Panc1 (cell line): Measurements from ENCODE around the gene AP1G2. TPM values are rescaled to one million over a fixed set of nuclear protein-coding genes. Genes with fewer than 3 reads are reported as not detected.

ENCODE experiments used
- ATAC-seq: fragments of 200-7000 bp; cut with Tn5 transposase; 2 replicates; pipeline ENCODE4 v1.9.1; 2020; ENCODE audit warnings: mild to moderate bottlenecking, moderate library complexity
- BruUV-seq: library from RNA; stranded (reverse); fragments of 400-500 nt; replicated peaks from 2 replicates; lab custom pipeline; 2021; lab: Mats Ljungman, UMichigan
- CTCF ChIA-PET: fragments of 300-600 bp; sonication (Branson Sonifier 250); formaldehyde crosslinking; loops from one replicate; lab custom pipeline; 2022; ENCODE audit warnings: antibody characterized with exemption; lab: Charles Lee
- POLR2A ChIA-PET: fragments of 300-600 bp; sonication (Branson Sonifier 250); formaldehyde crosslinking; loops from one replicate; lab custom pipeline; 2022; ENCODE audit warnings: antibody characterized with exemption; lab: Charles Lee
- DNase-seq: peaks from one replicate; pipeline ENCODE4 v3.0.0-alpha.2; 2010; ENCODE audit warnings: low read depth, low spot score
- H3K27ac ChIP-seq: 2 replicates; pipeline ENCODE4 v1.5.1; 2011; ENCODE audit warnings: mild to moderate bottlenecking, low read length, inconsistent platforms
- H3K27me3 ChIP-seq: fragments of 200-500 bp; sonication (Bioruptor generic); 2 replicates; pipeline ENCODE4 v1.6.0; 2014; ENCODE audit warnings: low read length, inconsistent platforms; ENCODE audit not compliant: control insufficient read depth, insufficient read depth
- H3K36me3 ChIP-seq: fragments of 200-500 bp; sonication (Bioruptor generic); 2 replicates; pipeline ENCODE4 v1.5.1; 2014; ENCODE audit warnings: inconsistent platforms, mild to moderate bottlenecking, low read length, moderate library complexity; ENCODE audit not compliant: control insufficient read depth, insufficient read depth
- H3K4me1 ChIP-seq: 2 replicates; pipeline ENCODE4 v1.5.1; 2011; ENCODE audit warnings: inconsistent platforms, mild to moderate bottlenecking, low read length, moderate library complexity; ENCODE audit not compliant: control insufficient read depth, insufficient read depth
- H3K4me3 ChIP-seq, 2 experiments: 2 replicates each; pipeline ENCODE4 v1.5.1; 2011 to 2012; ENCODE audit warnings: low read depth in 2 of 2, low read length in 2 of 2, mild to moderate bottlenecking in 2 of 2, inconsistent platforms in 1 of 2, moderate library complexity in 1 of 2
- H3K9me3 ChIP-seq: fragments of 200-500 bp; sonication (Bioruptor generic); 2 replicates; pipeline ENCODE4 v1.5.1; 2014; ENCODE audit warnings: low read depth, mild to moderate bottlenecking, inconsistent platforms, low read length, moderate library complexity; ENCODE audit not compliant: control insufficient read depth, insufficient read depth
- POLR2AphosphoS5 ChIP-seq: IDR thresholded peaks from 2 replicates; pipeline ENCODE4 v1.6.1; 2012; ENCODE audit warnings: mild to moderate bottlenecking, low read depth, low read length, moderate library complexity
- SIN3A ChIP-seq: IDR thresholded peaks from 2 replicates; pipeline ENCODE4 v1.6.1; 2012; ENCODE audit warnings: low read depth, mild to moderate bottlenecking, low read length, moderate library complexity, borderline replicate concordance; ENCODE audit not compliant: insufficient read depth
- TCF7L2 ChIP-seq: IDR thresholded peaks from 2 replicates; pipeline ENCODE4 v1.6.1; 2011; ENCODE audit warnings: mild to moderate bottlenecking, low read depth, low read length, inconsistent platforms
- in situ Hi-C: cut with HindIII; loops from 2 replicates; pipeline ENCODE4 v1.10.0; 2016; ENCODE audit warnings: low sequenced_read_pairs, low pct_unique_long_range_greater_than_20kb
- intact Hi-C: fragments of 100-400 bp; cut with micrococcal nuclease; formaldehyde crosslinking; loops from one replicate; pipeline ENCODE4 v1.10.0; 2022; ENCODE audit not compliant: unreplicated experiment
- total RNA-seq: library from RNA; stranded (reverse); gene quantifications from one replicate; pipeline ENCODE4 v1.2.1, GENCODE V29; 2021; ENCODE audit not compliant: unreplicated experiment
- TF ChIP-seq, protein P1 (sequence below), 2 experiments: IDR thresholded peaks; 2 replicates each; pipeline ENCODE4 v1.6.1; 2011 to 2012; ENCODE audit warnings: low read depth in 2 of 2, control low read depth in 1 of 2, low read length in 1 of 2, mild to moderate bottlenecking in 1 of 2, moderate library complexity in 1 of 2; ENCODE audit not compliant: insufficient read depth in 1 of 2
- TF ChIP-seq, protein P2 (sequence below): fragments of 450-650 bp; IDR thresholded peaks from 2 replicates; pipeline ENCODE4 v1.5.1; 2017; ENCODE audit warnings: mild to moderate bottlenecking

The AP1G2 gene
- total RNA-seq, 1 experiment from 2014 or later: 61.6 TPM

DNA sequence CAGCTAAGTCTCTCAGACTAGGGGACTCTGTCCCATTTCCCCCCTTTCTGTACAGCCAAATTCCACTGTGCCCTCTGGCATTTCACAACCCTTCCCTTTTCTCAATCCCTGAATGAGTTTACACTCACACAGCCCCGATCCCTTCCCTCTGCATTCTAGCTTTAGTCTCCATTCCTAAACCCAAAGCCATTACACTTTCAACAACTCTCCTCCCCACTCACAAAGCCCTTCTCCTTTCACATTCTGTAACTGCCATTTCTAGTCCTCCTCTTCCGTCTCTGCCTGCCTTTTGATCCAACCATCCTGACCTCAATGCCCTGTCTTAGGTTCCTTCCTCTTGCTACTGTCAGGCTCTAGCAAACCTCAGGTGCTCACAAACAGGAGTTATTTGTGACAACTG, 19.7 kb downstream of the AP1G2 start:
- DNase-seq: no peak
- H3K4me3 ChIP-seq: no peak overlapping the region
- H3K27me3 ChIP-seq: no peaks in the 10 kb centered on the region
- no peaks in the 10 kb centered on the region for H3K4me1 ChIP-seq
- ChIA-PET CTCF (no interaction called here), POLR2A (no interaction called here)
- no peaks in the 10 kb centered on the region for H3K9me3 ChIP-seq
- no peak overlapping the region for H3K27ac ChIP-seq
- in situ Hi-C loops: no loop called here
- H3K36me3 ChIP-seq: peaks cover 3% of the 10 kb centered on the region; the same call in 1 of the 2 replicates
- intact Hi-C loops: no loop called here
- ATAC-seq: no peak
- TF ChIP-seq, protein P1, sequence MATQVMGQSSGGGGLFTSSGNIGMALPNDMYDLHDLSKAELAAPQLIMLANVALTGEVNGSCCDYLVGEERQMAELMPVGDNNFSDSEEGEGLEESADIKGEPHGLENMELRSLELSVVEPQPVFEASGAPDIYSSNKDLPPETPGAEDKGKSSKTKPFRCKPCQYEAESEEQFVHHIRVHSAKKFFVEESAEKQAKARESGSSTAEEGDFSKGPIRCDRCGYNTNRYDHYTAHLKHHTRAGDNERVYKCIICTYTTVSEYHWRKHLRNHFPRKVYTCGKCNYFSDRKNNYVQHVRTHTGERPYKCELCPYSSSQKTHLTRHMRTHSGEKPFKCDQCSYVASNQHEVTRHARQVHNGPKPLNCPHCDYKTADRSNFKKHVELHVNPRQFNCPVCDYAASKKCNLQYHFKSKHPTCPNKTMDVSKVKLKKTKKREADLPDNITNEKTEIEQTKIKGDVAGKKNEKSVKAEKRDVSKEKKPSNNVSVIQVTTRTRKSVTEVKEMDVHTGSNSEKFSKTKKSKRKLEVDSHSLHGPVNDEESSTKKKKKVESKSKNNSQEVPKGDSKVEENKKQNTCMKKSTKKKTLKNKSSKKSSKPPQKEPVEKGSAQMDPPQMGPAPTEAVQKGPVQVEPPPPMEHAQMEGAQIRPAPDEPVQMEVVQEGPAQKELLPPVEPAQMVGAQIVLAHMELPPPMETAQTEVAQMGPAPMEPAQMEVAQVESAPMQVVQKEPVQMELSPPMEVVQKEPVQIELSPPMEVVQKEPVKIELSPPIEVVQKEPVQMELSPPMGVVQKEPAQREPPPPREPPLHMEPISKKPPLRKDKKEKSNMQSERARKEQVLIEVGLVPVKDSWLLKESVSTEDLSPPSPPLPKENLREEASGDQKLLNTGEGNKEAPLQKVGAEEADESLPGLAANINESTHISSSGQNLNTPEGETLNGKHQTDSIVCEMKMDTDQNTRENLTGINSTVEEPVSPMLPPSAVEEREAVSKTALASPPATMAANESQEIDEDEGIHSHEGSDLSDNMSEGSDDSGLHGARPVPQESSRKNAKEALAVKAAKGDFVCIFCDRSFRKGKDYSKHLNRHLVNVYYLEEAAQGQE (IDR thresholded peaks at IDR 0.05; ENCODE audit: insufficient read depth in 1 of 2, low read depth in 2 of 2, low read length in 1 of 2): no peak
- TF ChIP-seq, protein P2, sequence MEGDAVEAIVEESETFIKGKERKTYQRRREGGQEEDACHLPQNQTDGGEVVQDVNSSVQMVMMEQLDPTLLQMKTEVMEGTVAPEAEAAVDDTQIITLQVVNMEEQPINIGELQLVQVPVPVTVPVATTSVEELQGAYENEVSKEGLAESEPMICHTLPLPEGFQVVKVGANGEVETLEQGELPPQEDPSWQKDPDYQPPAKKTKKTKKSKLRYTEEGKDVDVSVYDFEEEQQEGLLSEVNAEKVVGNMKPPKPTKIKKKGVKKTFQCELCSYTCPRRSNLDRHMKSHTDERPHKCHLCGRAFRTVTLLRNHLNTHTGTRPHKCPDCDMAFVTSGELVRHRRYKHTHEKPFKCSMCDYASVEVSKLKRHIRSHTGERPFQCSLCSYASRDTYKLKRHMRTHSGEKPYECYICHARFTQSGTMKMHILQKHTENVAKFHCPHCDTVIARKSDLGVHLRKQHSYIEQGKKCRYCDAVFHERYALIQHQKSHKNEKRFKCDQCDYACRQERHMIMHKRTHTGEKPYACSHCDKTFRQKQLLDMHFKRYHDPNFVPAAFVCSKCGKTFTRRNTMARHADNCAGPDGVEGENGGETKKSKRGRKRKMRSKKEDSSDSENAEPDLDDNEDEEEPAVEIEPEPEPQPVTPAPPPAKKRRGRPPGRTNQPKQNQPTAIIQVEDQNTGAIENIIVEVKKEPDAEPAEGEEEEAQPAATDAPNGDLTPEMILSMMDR: no peak
- no peak for TF ChIP-seq TCF7L2
- no TSS peak for BruUV-seq

DNA sequence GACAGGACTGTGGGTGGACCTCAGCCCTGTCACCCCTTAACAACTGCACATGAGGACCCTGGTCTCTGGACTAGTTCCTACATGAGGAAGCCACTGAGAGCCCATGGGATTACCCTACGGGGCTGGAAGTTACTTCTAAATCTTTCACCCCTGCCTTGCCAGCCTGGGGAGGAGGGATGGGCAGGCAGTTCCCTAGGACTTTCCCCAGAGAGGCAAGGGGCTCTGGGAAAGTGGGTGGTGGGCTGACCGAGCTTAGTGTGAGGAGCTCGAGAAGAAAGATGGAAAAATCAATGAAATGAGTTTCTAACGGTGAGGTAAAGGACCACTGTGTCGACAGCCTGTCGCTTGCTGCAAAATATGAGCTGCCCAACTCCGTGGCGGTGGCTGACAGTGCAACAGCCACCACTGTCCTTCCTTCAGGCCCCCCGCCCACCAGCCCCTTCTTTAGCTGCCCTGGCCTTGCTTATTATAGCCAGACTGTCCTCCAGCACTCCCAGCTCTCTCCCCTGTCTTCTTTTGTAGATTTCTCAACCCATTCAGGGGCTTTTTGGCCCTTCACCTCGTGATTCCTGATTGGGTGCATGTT, 21.0 kb downstream of the AP1G2 start:
- Histone ChIP-seq H3K4me1 (no peaks in the 10 kb centered on the region), H3K4me3 (no peak overlapping the region), H3K27me3 (no peaks in the 10 kb centered on the region), H3K9me3 (no peaks in the 10 kb centered on the region), H3K27ac (no peak overlapping the region), H3K36me3 (peaks cover 3% of the 10 kb centered on the region; the same call in 1 of the 2 replicates)
- intact Hi-C loops (no loop called here), in situ Hi-C loops (no loop called here)
- CTCF ChIA-PET: no interaction called here
- POLR2A ChIA-PET: interaction anchor here (1.2 kb wide), 1 partner anchor 8 kb away, joined by 3 read pairs; no protein-coding TSS in a partner anchor
- ATAC-seq: no peak
- TF ChIP-seq TCF7L2 (no peak), SIN3A (no peak), POLR2AphosphoS5 (no peak)
- TF ChIP-seq, protein P2: no peak
- DNase-seq: no peak
- BruUV-seq: no TSS peak
